K562 (cell line): ENCODE results near the gene PIGC. TPM values are rescaled to one million over a fixed set of nuclear protein-coding genes. Genes with fewer than 3 reads are reported as not detected.

Source experiments
- BCOR ChIP-seq: fragments of 450-650 bp; IDR thresholded peaks from 2 replicates; pipeline ENCODE4 v1.6.1; 2016
- CREM ChIP-seq: IDR thresholded peaks from 2 replicates; pipeline ENCODE4 v1.6.1; 2014; ENCODE audit warnings: antibody characterized with exemption, low read depth
- PYGO2 ChIP-seq: fragments of 450-650 bp; IDR thresholded peaks from 2 replicates; pipeline ENCODE4 v1.6.1; 2016; ENCODE audit warnings: mild to moderate bottlenecking, missing genetic modification characterization, moderate library complexity, missing compliant biosample characterization
- SMAD4 ChIP-seq: fragments of 250-450 bp; sonication (Bioruptor Pico); conservative IDR thresholded peaks from 2 replicates; pipeline ENCODE4 v1.8.0; 2021; ENCODE audit warnings: inconsistent platforms, mild to moderate bottlenecking, moderate library complexity
- SRSF3 ChIP-seq: fragments of 200-400 bp; formaldehyde crosslinking; IDR thresholded peaks from 2 replicates; pipeline ENCODE4 v1.6.1; 2016; ENCODE audit warnings: mild to moderate bottlenecking, low read length, moderate library complexity; ENCODE audit not compliant: insufficient read depth
- SRSF7 ChIP-seq: fragments of 200-400 bp; formaldehyde crosslinking; optimal IDR thresholded peaks from 2 replicates; pipeline ENCODE3; 2017; ENCODE audit warnings: mild to moderate bottlenecking, low read depth, low read length
- TAF1 ChIP-seq: IDR thresholded peaks from 2 replicates; pipeline ENCODE4 v1.6.1; 2011; ENCODE audit warnings: mild to moderate bottlenecking, low read length, moderate library complexity; ENCODE audit not compliant: insufficient read depth, control insufficient read depth, severe bottlenecking; ENCODE audit errors: extremely low read depth
- UBTF ChIP-seq, 2 experiments: IDR thresholded peaks; 2 replicates each; pipeline ENCODE4 v1.6.1; 2012; ENCODE audit warnings: improper control_type of control experiment in 2 of 2, low read depth in 2 of 2, low read length in 2 of 2, borderline replicate concordance in 1 of 2
- ZNF324 ChIP-seq: fragments of 250-450 bp; sonication (Bioruptor Pico); IDR thresholded peaks from 2 replicates; pipeline ENCODE4 v1.4.0; 2020; ENCODE audit warnings: mild to moderate bottlenecking
- polyA plus RNA-seq, 8 experiments: library from polyadenylated mRNA; depleted of rRNA in 4 of 8; stranded (reverse) in 5 of 8; unstranded in 3 of 8; fragments of >200 nt; fragmentation: Nextera tagmentation in 2 of 8; fragmentation: Illumina TruSeq in 1 of 8; extraction: Ambion mirVana in 2 of 8; extraction: Trizol in 1 of 8; gene quantifications; 2 replicates each; pipeline versions ENCODE4 v1.2.1 to v1.2.3, GENCODE V29; 2011 to 2014; ENCODE audit warnings: inconsistent platforms in 1 of 8, missing spikeins in 1 of 8
- total RNA-seq, 7 experiments: library from RNA; depleted of rRNA in 6 of 7; stranded (reverse); fragments of >200 nt in 6 of 7; fragmentation: Illumina TruSeq in 2 of 7; extraction: Trizol in 2 of 7; gene quantifications; 2 replicates each; pipeline versions ENCODE4 v1.2.1 to v1.2.3, GENCODE V29; 2011 to 2021; ENCODE audit warnings: low replicate concordance in 1 of 7
- TF ChIP-seq, protein P1 (sequence below), 3 experiments: IDR thresholded peaks in 2 of 3; conservative IDR thresholded peaks in 1 of 3; 2 replicates each; pipeline ENCODE4 v1.5.1; 2011 to 2012; ENCODE audit warnings: low read length in 3 of 3, mild to moderate bottlenecking in 3 of 3, control low read depth in 2 of 3, improper control_type of control experiment in 1 of 3, inconsistent platforms in 1 of 3, low read depth in 1 of 3, mixed read lengths in 1 of 3, moderate library complexity in 1 of 3; ENCODE audit not compliant: insufficient read depth in 2 of 3
- TF ChIP-seq, protein P2 (sequence below): fragments of 450-650 bp; conservative IDR thresholded peaks from 2 replicates; pipeline ENCODE4 v1.6.1; 2016; ENCODE audit warnings: missing genetic modification characterization, low read depth, mild to moderate bottlenecking, missing compliant biosample characterization, moderate library complexity
- TF ChIP-seq, protein P3 (sequence below): fragments of 450-650 bp; IDR thresholded peaks from 2 replicates; pipeline ENCODE4 v1.6.1; 2018; ENCODE audit warnings: mild to moderate bottlenecking, low read depth; ENCODE audit not compliant: partially characterized antibody
- TF ChIP-seq, protein P4 (sequence below): fragments of 450-650 bp; formaldehyde crosslinking; IDR thresholded peaks from 2 replicates; pipeline ENCODE4 v1.4.0; 2020; ENCODE audit warnings: mild to moderate bottlenecking, moderate library complexity

PIGC gene
- total and polyA plus RNA-seq, 9 of the 15 experiments (the other 6 are each of a cell fraction or from before 2014, with no cell fraction given): 30.5 to 97.9 (median 54.7) TPM

DNA sequence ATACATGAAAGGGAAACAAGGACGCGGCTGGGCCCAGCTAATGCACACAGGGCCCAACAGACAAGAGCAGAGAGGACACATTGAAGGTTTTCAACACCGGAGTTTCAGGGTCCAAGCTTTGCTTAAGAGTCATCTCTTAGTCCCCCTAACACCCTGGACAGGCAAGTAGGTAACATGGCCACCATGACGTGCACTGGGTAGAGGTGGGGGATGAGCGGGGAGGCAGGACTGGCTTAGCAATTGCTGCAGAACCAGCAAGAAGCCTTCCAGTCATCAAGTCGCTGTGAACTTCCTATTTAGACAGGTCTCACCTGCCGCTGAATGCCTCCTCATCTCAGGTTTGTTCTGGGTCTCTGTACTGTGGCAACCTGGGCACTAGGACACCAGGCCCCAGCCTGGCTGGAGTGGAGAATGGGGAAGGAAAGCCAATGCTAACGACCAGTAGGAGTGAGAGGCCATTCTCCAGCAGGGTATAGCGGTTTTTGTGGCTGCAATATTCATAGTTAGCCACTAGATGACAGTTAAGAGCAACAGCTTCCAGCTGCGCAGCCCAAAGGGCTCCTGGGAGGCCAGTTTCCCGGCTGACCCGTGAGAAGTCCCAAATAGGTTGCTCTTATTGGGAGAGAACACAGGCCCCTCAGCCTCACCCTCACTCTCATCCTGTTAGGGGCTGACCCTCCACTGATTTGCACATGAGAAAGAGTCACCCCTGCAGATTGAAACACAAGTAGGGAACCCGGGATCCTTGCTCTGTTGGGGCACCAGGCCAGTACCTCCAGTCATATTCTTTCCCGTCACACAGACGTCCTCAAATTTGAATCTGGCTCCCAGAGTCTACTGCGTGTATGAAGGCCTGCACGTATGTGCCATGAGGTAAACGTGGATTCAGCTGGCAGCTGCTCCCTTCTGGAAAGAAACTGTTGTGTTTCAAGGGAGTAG lies 6.0 kb upstream of the PIGC start (continued):
- TF ChIP-seq UBTF (IDR thresholded peaks at IDR 0.05; ENCODE audit: borderline replicate concordance in 1 of 2, low read depth in 2 of 2, low read length in 2 of 2): no peak
- TF ChIP-seq, protein P1, sequence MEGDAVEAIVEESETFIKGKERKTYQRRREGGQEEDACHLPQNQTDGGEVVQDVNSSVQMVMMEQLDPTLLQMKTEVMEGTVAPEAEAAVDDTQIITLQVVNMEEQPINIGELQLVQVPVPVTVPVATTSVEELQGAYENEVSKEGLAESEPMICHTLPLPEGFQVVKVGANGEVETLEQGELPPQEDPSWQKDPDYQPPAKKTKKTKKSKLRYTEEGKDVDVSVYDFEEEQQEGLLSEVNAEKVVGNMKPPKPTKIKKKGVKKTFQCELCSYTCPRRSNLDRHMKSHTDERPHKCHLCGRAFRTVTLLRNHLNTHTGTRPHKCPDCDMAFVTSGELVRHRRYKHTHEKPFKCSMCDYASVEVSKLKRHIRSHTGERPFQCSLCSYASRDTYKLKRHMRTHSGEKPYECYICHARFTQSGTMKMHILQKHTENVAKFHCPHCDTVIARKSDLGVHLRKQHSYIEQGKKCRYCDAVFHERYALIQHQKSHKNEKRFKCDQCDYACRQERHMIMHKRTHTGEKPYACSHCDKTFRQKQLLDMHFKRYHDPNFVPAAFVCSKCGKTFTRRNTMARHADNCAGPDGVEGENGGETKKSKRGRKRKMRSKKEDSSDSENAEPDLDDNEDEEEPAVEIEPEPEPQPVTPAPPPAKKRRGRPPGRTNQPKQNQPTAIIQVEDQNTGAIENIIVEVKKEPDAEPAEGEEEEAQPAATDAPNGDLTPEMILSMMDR (IDR thresholded peaks at IDR 0.05 in 2 of 3, conservative IDR thresholded peaks at IDR 0.05 in 1 of 3; ENCODE audit: insufficient read depth in 2 of 3, low read depth in 1 of 3, low read length in 3 of 3): peak; percentile 95 to 100 (median 99)
- no peak for TF ChIP-seq SRSF3
- TF ChIP-seq BCOR: no peak
- TF ChIP-seq, protein P2, sequence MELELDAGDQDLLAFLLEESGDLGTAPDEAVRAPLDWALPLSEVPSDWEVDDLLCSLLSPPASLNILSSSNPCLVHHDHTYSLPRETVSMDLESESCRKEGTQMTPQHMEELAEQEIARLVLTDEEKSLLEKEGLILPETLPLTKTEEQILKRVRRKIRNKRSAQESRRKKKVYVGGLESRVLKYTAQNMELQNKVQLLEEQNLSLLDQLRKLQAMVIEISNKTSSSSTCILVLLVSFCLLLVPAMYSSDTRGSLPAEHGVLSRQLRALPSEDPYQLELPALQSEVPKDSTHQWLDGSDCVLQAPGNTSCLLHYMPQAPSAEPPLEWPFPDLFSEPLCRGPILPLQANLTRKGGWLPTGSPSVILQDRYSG (tag): 0 out of 2 replicates have a peak, but pooled peaks have one; percentile 18
- TF ChIP-seq, protein P3, sequence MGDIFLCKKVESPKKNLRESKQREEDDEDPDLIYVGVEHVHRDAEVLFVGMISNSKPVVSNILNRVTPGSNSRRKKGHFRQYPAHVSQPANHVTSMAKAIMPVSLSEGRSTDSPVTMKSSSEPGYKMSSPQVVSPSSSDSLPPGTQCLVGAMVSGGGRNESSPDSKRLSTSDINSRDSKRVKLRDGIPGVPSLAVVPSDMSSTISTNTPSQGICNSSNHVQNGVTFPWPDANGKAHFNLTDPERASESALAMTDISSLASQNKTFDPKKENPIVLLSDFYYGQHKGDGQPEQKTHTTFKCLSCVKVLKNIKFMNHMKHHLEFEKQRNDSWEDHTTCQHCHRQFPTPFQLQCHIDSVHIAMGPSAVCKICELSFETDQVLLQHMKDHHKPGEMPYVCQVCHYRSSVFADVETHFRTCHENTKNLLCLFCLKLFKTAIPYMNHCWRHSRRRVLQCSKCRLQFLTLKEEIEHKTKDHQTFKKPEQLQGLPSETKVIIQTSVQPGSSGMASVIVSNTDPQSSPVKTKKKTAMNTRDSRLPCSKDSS: no peak
- TF ChIP-seq, protein P4, sequence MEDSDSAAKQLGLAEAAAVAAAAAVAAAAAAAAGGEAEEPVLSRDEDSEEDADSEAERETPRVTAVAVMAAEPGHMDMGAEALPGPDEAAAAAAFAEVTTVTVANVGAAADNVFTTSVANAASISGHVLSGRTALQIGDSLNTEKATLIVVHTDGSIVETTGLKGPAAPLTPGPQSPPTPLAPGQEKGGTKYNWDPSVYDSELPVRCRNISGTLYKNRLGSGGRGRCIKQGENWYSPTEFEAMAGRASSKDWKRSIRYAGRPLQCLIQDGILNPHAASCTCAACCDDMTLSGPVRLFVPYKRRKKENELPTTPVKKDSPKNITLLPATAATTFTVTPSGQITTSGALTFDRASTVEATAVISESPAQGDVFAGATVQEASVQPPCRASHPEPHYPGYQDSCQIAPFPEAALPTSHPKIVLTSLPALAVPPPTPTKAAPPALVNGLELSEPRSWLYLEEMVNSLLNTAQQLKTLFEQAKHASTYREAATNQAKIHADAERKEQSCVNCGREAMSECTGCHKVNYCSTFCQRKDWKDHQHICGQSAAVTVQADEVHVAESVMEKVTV (CRISPR knock-in tag): peak; percentile 91
- TF ChIP-seq TAF1: peak; percentile 52
- TF ChIP-seq ZNF324 (CRISPR knock-in tag): no peak
- no peak for TF ChIP-seq SRSF7
- no peak; the same call in 1 of the 2 replicates for TF ChIP-seq CREM
- peak; percentile 42 for TF ChIP-seq SMAD4
- TF ChIP-seq PYGO2 (tag): 0 out of 2 replicates have a peak, but pooled peaks have one; percentile 47
